8988T (cell line): ENCODE results near the gene ACVR1C.

Source experiments
- DNase-seq: peaks from one replicate; pipeline ENCODE4 v3.0.0; 2011

The ACVR1C gene

GRCh38 chr2:157492189-157492773, 136.4 kb downstream of the ACVR1C start:
- no peak for DNase-seq

- no peak for DNase-seq
Measured at GRCh38 chr2:157489983-157490382, 138.7 kb downstream of the ACVR1C start.

- no peak for DNase-seq
Measured at GRCh38 chr2:157488877-157489276, 139.8 kb downstream of the ACVR1C start.

GRCh38 chr2:157487747-157488146, 140.9 kb downstream of the ACVR1C start:
- DNase-seq = no peak

GRCh38 chr2:157487271-157487610, 141.4 kb downstream of the ACVR1C start:
- no peak for DNase-seq

- no peak for DNase-seq
Measured at GRCh38 chr2:157486596-157487270, 141.9 kb downstream of the ACVR1C start.

GRCh38 chr2:157480182-157480961, 148.3 kb downstream of the ACVR1C start:
- no peak for DNase-seq

- no peak for DNase-seq
Measured at GRCh38 chr2:157479081-157480027, 149.3 kb downstream of the ACVR1C start.

GRCh38 chr2:157477919-157478318, 150.7 kb downstream of the ACVR1C start:
- no peak for DNase-seq

- DNase-seq = no peak
Measured at GRCh38 chr2:157476953-157477709, 151.5 kb downstream of the ACVR1C start.
